ENCODE data around the gene TAL2.

GRCh38 chr9:105656131-105656921, 5.9 kb upstream of the TAL2 start:
- TF ChIP-seq, protein P1, sequence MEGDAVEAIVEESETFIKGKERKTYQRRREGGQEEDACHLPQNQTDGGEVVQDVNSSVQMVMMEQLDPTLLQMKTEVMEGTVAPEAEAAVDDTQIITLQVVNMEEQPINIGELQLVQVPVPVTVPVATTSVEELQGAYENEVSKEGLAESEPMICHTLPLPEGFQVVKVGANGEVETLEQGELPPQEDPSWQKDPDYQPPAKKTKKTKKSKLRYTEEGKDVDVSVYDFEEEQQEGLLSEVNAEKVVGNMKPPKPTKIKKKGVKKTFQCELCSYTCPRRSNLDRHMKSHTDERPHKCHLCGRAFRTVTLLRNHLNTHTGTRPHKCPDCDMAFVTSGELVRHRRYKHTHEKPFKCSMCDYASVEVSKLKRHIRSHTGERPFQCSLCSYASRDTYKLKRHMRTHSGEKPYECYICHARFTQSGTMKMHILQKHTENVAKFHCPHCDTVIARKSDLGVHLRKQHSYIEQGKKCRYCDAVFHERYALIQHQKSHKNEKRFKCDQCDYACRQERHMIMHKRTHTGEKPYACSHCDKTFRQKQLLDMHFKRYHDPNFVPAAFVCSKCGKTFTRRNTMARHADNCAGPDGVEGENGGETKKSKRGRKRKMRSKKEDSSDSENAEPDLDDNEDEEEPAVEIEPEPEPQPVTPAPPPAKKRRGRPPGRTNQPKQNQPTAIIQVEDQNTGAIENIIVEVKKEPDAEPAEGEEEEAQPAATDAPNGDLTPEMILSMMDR (IDR thresholded peaks at IDR 0.05): peak; percentile 35
- no peak for TF ChIP-seq EZH2 (IDR thresholded peaks at IDR 0.05; ENCODE audit: borderline replicate concordance, insufficient read depth, low read depth, low read length, poor library complexity, severe bottlenecking)

Data from B cell (primary cell).